HUDEP-2 (cell line): ENCODE data around the gene SNHG17.
"Not testable (repeated sequence)": the region's sequence is repeated elsewhere in the genome, so short reads cannot be mapped to it uniquely, and the experiment has no call there.

Source experiments
- DNase-seq, 76 experiments: peaks; one replicate each; lab custom pipeline; 2025; ENCODE audit not compliant: unreplicated experiment in 76 of 76; lab: John Stamatoyannopoulos, UW

SNHG17 gene

DNA sequence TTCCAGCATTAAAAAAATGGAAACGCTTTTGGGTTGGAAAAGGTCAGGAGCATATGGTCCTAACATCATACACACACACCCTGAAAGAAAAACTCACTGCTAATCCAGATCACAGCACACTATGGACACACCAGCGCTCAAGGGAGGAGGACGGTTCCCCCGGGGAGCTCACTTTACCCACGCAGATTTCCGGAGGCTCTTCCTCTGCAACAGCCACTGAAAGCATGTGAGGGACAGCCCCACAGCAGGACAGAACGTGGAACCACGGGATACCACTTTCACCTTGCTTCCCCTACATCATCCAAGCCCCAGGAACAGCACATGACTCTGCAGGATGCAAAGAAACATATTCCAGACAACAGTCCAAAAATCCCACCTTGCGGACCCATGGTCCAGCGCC, 13.2 kb downstream of the SNHG17 start:
- no peak for DNase-seq

DNA sequence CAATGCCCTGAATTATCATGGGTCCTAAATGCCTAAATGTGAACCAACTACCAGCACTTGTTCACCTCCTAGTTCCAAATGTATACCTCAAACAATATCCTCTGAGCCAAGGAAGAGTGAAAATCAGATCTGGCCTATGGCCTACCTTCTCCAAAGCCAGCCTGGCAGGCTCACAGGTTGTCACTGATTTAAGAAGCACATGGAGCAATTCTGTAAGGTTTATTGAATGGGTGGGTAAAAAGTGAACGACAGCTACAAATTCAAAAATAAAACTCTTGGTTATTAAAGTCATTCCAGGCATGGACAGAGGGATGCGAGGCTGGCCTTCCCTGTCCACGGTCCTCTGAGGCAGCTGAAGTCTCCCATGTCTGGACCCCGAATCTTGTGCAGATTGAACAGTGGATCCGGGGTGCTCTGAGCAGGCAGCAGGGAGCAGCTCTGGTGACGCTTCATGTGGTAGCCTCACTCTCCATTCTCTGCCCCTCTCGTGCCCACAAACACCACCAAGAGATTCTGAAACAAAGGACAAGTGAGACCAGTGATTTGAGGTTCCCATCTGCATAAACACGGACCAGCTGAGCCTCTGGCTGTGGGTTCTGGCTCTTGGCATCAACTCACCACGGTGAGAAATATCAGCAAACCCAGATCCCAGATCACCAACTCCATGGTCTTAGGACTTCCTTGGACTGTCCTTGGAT, 14.6 kb downstream of the SNHG17 start:
- DNase-seq = no peak

DNA sequence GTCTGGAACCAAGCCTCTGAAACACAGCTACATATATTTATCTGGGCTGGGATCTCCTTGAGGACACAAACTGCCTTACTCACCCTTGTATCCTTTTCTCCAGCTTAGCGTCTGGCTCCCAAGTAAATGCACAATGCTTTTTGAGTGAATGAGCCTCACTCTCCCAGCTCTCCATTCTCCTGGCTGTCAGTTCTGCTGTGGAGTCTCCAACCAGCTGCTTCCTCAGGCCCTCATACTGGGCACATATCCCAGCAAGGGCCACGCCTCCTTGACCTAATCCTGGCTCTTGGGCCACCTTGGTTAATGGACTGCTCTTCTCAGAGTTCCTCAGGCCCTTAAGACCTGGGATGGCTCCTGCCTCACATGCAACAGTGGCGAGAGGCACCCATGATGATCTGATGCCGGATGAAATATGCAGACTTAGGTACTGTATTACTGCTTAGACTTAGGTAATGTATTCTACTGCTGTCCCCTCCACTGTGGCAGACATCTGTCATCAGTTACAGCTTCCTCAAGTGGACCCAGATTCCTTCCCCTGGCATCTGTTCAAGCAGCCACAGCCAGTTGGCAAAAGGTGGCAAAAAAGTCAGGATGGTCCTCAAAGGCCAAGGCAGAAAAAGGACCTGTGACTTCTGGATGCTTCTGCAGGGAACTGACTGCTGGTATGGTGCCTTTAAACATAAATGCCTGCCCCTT, 16.5 kb downstream of the SNHG17 start:
- DNase-seq = peak in 10 of 76 experiments; percentile 8 to 26 (median 12)

DNA sequence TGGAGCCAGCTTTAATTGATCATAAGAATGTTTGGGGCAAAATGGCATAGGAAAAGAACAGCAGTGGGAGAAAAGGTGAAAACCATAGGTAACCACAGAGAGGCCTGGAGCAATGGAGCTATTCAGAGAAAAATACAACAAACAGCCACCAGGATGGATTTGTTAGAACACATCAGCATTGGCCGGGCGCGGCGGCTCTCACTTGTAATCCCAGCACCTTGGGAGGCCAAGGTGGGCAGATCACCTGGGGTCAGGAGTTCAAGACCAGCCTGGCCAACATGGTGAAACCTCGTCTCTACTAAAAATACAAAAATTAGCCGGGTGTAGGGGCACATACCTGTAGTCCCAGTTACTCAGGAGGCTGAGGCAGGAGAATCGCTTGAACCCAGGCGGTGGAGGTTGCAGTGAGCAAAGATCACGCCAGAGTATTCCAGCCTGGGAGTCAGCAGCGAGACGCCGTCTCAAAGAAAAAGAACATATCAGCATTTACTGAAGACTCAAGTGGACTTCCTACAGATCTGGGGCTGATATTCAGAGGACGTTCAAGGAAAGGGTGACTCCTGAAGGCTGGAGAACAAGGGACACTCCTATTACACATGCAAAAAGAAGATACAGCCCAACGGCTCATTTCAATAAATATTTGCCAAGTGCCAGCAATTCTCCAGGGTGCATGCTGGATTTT, 20.2 kb downstream of the SNHG17 start:
- no peak for DNase-seq

DNA sequence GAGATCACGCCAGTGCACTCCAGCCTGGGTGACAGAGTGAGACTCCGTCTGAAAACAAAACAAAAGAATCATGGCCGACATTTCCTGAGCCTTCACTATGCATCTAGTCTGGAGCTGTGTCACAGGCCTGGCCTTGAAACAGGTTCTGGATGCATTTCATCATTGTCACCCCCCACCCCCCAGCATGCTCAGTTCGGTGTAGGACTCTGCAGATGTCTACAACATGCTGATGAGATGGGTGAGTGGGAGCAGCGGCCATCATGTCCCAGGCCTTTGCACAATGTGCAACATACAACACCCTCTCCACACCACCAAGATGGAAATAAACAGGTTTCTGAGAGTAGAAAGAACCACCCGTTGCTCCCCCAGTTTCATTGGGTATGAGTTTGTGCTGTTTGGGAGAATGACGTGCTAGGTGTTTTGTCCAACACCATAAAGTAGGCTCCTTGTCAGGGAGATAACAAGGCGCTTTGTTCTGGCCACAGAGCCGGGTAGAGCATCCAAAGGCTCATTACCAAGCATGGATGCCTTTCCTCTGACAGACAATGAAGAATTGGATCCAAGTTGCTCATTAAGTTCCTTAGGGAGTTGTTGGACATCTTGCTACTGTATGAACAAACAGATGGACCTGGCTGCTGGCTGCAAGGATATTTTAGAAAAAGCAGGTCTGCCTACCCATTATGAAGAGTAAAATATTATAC, 22.1 kb downstream of the SNHG17 start:
- no peak for DNase-seq

DNA sequence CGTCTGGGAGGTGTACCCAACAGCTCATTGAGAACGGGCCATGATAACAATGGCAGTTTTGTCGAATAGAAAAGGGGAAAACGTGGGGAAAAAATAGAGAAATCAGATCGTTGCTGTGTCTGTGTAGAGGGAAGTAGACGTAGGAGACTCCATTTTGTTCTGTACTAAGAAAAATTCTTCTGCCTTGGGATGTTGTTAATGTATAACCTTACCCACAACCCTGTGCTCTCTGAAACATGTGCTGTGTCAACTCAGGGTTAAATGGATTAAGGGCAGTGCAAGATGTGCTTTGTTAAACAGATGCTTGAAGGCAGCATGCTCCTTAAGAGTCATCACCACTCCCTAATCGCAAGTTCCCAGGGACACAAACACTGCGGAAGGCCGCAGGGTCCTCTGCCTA, 27.3 kb downstream of the SNHG17 start:
- not testable (repeated sequence) for DNase-seq

DNA sequence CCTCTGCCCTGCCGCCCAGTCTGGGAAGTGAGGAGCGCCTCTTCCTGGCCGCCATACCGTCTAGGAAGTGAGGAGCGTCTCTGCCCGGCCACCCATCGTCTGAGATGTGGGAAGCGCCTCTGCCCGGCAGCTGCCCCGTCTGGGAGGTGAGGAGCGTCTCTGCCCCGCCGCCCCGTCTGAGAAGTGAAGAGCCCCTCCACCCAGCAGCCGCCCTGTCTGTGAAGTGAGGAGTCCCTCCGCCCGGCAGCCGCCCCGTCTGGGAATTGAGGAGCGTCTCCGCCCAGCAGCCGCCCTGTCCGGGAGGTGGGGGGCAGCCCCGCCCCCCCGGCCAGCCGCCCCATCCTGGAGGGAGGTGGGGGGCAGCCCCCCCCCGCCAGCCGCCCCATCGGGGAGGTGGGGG, 27.8 kb downstream of the SNHG17 start:
- no peak for DNase-seq

DNA sequence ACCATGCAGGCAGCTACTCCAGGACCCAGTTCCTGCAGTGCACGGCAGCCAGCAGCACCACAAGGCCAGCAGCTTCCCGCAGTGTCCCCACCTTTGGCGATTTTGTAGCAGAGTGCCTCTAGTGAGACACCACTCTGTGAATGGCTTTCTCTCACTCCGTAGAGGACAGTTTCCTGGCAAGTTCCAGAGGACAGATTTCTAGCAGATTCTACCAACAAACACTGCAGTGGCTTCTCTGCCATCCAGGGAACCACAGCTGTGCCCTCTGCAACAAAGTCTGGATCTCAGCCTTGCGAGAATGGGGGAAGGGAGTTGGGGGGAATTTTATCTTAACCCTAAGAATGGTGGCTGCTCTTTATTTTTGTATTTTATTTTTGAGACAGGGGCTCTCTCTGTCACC, 28.7 kb downstream of the SNHG17 start:
- no peak for DNase-seq

DNA sequence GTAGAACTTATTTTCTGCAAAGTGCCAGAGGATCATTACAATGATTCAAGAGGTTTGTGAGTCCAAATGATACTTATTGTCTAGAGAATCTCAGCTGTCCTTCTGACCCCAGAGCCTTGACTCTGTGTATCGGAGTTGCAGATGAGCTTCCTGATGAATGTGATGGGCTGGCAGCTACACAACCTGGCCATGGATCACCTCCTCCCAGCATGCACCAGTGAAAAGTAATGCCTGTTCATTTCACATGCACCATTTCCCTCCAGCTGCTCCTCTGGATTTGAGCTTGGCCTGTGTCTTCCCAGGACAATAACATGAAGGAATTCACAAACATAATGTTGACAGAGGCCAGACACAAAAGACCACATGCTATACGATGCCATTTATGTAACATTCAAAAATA, 30.0 kb downstream of the SNHG17 start:
- DNase-seq = no peak

DNA sequence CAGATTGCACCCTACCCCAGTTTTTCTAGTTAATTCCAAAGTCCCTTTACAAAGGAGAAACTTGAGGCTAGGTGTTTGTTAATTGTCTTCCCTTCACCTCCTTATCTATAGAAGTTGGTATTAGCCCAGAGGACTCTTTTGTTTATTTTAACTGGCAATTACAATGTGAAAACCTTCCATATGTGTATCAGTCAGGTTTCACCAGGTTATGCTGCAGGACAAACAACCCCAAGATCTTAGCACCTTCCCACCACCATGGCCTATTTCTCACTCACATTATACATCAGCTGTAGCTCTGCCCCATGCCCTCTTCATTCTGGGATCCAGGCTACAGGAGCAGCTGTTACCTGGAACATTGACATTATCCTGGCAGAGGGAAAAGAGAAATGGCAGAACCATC, 31.1 kb downstream of the SNHG17 start:
- no peak for DNase-seq

DNA sequence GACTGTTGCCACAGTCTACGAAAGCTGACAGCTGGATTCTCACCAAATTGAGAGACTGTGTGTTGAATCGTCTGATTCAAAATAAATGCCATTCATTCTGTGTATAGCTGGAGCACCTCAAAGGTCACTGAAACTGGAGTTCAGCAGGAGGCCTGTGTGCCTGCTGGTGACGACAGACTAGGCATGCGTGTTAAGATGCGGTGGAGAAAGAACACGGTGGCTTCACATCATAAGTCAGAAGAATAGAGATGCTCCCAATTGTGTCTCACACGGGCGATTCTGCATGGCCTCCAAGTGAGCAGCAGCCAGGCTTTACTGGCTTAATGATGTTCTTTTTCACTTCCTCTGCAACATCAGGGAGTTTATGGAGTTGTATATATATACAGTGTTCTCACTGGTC, 32.3 kb downstream of the SNHG17 start:
- no peak for DNase-seq

DNA sequence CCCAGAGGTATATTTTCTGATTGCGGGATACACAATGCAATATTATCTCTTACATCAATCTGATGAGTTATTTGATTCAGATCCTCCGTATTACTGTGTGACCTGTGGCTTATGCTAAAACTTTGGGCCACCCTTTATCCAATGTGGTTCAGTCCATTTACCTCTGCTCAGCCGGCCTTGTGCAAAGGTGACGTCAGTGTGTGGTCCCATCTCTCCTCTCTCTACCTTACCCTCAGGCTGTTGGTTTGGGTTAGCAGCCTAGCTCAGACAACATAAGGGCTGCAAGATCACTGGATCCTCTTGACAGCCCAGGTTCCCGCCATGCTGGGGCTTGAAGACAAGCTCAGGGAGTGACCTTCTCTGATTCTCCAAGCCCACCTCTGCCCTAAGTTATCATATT, 33.0 kb downstream of the SNHG17 start:
- DNase-seq = no peak

DNA sequence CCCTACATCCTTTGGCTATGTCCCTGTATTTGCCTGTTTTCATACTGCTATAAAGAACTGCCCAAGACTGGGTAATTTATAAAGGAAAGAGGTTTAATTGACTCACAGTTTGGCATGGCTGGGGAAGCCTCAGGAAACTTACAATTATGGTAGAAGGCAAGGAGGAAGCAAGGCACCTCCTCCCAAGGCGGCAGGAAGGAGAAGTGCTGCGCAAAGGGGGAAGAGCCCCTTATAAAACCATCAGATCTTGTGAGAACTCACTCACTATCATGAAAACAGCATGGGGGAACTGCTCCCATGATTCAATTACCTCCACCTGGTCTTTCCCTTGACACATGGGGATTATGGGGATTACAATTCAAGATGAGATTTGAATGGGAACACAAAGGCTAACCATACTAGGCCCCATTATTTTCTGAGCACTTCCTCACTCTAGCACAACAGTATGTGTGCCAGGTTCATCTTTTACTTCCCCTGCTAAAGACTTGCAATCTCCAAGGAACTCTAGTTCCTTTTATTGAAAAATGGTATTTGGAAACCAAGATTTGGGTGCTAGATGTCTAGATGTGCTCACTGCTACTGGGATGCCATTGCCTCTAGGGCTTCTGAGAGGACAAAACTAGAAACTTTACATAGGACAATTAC, 39.3 kb downstream of the SNHG17 start:
- DNase-seq = not testable (repeated sequence)

DNA sequence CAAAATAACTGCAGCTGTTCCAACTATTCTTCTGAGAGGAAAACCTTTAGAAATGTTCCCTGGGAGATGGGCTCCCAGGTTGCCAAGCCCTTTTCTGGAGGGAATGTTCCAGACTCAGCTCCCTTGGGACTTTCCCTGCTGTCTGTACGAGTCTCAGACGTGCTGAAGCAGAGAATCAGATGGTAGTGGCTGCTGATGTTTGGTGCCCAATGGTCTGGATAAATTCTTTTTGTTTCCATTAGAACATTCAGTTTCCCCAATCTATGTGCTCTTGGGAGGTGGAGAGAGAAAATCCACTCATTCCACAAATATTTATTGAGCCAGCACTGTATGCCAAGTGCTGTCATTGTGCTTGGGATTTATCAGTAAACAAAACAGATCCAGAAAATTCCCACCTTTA, 40.0 kb downstream of the SNHG17 start:
- DNase-seq = no peak

DNA sequence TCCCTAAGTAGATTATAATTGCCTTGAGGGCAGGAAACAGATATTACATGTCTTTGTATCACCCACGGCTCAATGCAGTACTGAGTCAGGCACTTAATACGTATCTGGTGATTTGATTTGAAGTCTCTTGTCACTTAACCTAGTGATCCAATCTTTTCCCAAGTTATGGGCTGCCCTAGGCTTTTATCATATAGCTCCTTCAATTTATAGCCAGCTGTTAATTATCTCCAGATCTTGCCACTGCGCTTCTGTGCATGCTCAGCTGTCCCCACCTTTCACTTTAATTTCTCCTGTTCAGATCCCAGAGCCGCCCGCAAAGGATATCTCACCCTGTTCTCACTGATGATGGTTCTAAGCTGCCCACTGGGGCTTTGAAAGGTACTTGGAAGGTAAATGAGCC, 41.9 kb downstream of the SNHG17 start:
- DNase-seq = no peak

DNA sequence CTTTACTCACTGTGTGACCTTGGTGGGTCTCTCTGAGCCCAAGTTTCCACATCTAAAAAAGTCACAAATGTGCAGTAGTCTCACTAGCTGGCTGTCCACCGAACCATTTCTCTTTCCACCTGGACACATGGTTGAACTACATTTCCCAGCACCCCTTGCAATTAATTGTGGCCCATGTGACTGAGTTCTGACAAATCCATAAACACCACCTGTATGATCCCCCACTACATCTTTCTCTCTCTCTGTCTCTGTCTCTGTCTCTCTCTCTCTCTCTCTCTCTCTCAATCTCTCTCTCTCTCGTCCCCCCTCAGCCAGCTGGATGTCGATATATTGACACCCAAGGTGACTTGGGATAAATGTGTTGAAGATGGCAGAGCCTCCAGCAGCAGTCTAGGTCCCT, 42.8 kb downstream of the SNHG17 start:
- DNase-seq = no peak

DNA sequence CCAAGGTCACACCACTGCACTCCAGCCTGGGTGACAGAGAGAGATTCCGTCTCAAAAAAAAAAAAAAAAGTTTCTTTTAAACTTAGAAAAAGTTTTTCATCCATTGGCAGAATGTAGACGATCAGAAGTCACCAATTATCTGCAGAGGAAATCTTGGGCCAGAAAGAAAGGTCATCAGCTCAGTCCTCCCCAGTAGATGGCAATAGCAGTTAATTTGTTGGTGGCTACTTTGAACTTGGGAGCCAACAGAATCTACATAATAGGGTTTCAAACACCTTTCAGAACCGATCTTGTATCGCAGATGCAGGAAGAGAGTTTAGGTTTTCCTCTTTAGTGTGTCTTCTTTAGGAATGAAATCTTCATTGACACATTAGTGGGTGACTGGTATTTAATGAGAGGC, 47.2 kb downstream of the SNHG17 start:
- DNase-seq = peak in 1 of 76 experiments; percentile 8

DNA sequence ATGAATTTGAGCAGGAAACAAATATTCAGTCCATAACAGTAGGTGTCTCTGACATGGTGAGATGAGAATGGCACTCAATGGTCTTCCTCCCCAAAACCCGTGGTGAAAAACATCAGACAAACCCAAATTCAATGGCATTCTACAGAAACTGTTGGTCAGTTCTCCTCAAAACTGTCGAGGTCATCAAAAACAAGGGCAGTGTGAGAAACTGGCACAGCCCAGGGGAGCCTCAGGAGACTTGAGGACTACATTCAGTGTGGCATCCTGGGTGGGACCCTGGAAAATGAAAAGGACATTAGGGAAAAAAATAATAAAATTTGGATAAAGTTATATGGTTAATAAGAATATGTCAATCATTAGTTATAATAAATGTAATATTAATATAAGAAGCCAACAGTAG, 48.3 kb downstream of the SNHG17 start:
- DNase-seq = no peak

DNA sequence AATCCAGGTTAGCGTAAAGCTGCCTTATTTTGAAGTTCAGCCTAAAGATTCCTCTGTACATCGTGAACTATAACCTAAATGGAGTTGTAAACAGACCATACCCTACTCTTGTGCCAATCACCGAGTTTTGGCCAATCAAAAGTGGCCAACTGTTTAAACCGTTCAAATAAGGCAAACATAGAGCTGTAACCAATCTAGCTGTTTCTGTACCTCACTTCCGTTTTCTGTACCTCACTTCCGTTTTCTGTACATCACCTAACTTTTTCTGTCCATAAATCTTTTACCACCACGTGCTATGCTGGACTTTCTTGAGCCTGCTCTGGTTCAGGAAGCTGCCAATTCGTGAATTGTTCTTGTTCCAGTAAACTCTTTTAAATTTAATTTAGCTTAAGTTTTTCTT, 49.1 kb downstream of the SNHG17 start:
- DNase-seq = no peak

DNA sequence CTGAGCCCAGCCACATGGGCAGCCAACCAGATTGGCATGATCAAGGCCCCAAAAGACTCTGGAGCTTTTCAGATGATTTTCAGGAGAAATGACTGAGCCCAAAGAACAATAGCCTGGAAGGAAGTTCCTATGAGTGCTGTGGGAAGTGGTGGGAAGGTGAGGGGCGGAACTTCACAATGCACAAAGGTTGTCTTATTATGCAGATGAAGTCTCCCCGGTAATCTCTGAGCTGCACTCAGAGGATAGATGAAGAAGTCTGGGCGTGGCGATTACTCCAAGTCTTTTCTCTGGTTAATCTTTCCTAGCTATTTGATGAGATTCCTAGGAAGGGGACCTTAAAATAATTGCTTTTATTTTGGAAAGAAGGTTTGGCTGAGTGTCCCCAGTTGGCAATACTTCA, 52.0 kb downstream of the SNHG17 start:
- no peak for DNase-seq

DNA sequence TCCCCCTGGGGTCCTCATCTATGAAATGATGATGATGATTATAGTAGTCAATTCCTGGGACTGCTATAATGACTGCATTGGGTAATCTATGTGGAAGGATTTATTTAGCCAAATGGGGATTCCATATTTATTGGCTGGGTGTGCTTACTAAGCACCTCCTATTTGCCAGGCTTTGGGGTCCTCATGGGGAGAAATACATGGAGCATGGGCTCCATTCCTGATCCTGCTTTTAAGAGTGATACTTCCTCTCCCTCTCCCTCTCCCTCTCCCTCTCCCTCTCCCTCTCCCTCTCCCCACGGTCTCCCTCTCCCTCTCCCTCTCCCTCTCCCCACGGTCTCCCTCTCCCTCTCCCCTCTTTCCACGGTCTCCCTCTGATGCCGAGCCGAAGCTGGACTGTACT, 57.3 kb downstream of the SNHG17 start:
- DNase-seq = not testable (repeated sequence)
